ENCODE data around the gene PIANP.
"Not testable (repeated sequence)": the region's sequence is repeated elsewhere in the genome, so short reads cannot be mapped to it uniquely, and the experiment has no call there.

Gene PIANP

DNA sequence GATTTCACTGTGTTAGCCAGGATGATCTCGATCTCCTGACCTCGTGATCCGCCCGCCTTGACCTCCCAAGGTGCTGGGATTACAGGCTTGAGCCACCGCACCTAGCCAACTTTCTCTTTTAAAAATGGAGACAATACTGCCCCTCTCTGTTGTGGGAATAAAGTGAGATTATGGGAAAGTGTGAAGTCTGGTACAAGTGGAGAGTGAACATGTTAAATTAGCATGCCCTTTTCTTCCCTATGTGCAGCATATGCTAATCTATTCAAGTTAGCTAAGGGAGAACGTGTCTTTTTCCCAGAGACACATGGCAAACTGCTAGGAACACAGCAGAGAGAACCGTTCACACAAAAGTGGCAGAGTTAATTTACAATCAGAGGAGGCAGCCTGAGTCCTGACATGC lies 24.7 kb upstream of the PIANP start:
- TF ChIP-seq, protein P1, sequence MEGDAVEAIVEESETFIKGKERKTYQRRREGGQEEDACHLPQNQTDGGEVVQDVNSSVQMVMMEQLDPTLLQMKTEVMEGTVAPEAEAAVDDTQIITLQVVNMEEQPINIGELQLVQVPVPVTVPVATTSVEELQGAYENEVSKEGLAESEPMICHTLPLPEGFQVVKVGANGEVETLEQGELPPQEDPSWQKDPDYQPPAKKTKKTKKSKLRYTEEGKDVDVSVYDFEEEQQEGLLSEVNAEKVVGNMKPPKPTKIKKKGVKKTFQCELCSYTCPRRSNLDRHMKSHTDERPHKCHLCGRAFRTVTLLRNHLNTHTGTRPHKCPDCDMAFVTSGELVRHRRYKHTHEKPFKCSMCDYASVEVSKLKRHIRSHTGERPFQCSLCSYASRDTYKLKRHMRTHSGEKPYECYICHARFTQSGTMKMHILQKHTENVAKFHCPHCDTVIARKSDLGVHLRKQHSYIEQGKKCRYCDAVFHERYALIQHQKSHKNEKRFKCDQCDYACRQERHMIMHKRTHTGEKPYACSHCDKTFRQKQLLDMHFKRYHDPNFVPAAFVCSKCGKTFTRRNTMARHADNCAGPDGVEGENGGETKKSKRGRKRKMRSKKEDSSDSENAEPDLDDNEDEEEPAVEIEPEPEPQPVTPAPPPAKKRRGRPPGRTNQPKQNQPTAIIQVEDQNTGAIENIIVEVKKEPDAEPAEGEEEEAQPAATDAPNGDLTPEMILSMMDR (IDR thresholded peaks at IDR 0.05; ENCODE audit: insufficient read depth, low read length, missing control alignments) = no peak
- DNase-seq (ENCODE audit: low read depth, low spot score) = no peak
- no peak overlapping the region for H3K4me3 ChIP-seq (ENCODE audit: low read depth, low read length)
- POLR2A ChIA-PET = interaction anchor here (2.0 kb wide), 1 partner anchor 27 kb away, joined by 30 read pairs; the partner anchor contains the start of gene MLF2
- CTCF ChIA-PET = interaction anchor here (1.3 to 5.9 kb wide), 8 partner anchors 10 to 108 kb away, joined by 3 to 52 read pairs (median 6); partner anchors contain the start of genes MLF2 and PTMS

DNA sequence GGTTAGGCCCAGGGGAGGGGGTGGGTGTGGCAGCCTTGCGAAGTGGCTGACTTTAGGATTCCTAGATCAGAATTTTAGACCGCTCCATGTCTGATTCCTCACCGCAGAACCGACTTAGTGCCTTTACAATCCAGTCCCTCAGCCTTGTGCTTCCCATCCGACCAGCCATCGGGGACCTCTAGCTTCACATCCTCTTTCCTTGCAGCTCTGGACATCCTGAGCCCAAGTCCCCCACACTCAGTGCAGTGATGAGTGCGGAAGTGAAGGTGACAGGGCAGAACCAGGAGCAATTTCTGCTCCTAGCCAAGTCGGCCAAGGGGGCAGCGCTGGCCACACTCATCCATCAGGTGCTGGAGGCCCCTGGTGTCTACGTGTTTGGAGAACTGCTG lies 23.8 kb upstream of the PIANP start:
- TF ChIP-seq, protein P1 (IDR thresholded peaks at IDR 0.05; ENCODE audit: insufficient read depth, low read length, missing control alignments) = no peak
- POLR2A ChIA-PET = interaction anchor here (0.6 to 2.0 kb wide), 13 partner anchors 8 to 190 kb away, joined by 3 to 30 read pairs (median 5); partner anchors contain the start of genes GAPDH, MLF2, P3H3 and PTMS
- CTCF ChIA-PET = interaction anchor here (0.7 to 5.9 kb wide), 9 partner anchors 10 to 105 kb away, joined by 3 to 52 read pairs (median 13); partner anchors contain the start of genes MLF2 and PTMS
- DNase-seq (ENCODE audit: low read depth, low spot score) = no peak
- H3K4me3 ChIP-seq (ENCODE audit: low read depth, low read length) = peak overlapping the region; percentile 56

DNA sequence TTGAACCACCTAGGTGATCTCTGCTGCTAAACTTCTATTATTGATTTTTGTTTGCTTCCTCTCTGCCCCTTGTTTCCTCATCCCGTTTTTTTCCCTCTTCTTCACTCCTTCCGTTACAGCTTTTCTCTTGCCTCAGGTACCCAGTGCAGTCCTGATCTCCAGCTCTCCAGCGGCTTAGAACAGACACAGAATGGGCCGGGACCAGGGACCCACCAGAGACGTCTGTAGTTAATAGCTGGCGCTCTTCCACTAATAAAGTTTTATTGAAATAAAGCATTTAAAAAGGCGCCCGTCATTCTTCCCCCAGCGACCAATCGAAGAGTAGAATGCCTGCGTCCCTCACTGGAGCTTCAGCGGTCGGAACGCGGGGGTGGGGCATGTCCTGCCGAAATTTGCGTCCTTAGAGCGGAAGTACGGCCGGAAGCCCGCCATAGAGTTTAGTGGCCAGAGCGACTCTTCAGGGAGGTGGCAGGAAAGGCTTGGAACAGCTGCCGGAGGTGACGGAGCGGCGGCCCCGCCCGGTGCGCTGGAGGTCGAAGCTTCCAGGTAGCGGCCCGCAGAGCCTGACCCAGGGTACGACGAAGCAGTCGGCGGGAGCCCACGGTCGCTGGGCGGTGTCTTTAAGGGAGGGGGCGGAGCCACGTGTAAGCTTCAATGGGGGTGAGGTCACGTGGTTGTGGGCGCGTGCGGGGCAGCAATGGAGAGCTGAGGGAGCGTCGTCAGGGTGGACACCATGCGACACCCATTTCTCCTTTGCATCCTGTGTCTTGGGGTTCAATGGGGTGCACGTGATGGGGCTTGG lies 23.2 kb upstream of the PIANP start, which contains the start of gene COPS7A:
Gene COPS7A (plus strand): TSS at position 440 of the 802 bp plus-strand sequence. CDS start 611 bp downstream, outside the sequence.
- CTCF ChIA-PET = interaction anchor here (0.7 to 5.9 kb wide), 13 partner anchors 9 to 151 kb away, joined by 3 to 52 read pairs (median 4); partner anchors contain the start of genes MLF2 and PTMS
- DNase-seq (ENCODE audit: low read depth, low spot score) = peak; percentile 84
- POLR2A ChIA-PET = interaction anchor here (0.6 to 2.0 kb wide), 14 partner anchors 9 to 190 kb away, joined by 3 to 30 read pairs (median 4); partner anchors contain the start of genes GAPDH, MLF2, P3H3 and PTMS
- TF ChIP-seq, protein P1 (IDR thresholded peaks at IDR 0.05; ENCODE audit: insufficient read depth, low read length, missing control alignments) = no peak
- peak within 1 kb of the TSS; percentile 56 for H3K4me3 ChIP-seq (ENCODE audit: low read depth, low read length)

DNA sequence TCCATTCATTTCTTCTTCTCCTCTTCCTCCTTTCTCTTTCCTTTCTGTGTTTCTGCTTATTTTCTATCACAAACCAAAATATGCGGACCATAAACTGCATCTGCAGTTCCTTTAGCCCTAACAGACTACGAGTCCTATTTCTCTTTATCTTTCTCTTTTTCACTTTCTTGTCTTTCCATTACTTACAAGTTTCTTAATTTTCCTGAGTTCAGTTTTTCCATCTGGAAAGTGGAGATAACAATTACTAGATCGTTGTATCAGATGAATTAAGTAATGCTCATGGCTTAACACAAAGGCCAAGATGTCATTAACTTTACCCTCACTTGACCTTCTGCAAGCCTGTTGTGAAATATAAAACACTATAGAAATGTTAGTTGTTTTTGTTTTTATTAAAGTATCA lies 22.2 kb upstream of the PIANP start:
- POLR2A ChIA-PET = interaction anchor here (1.5 to 1.8 kb wide), 2 partner anchors 10 to 34 kb away, joined by 6 to 19 read pairs; partner anchors contain the start of gene ZNF384

DNA sequence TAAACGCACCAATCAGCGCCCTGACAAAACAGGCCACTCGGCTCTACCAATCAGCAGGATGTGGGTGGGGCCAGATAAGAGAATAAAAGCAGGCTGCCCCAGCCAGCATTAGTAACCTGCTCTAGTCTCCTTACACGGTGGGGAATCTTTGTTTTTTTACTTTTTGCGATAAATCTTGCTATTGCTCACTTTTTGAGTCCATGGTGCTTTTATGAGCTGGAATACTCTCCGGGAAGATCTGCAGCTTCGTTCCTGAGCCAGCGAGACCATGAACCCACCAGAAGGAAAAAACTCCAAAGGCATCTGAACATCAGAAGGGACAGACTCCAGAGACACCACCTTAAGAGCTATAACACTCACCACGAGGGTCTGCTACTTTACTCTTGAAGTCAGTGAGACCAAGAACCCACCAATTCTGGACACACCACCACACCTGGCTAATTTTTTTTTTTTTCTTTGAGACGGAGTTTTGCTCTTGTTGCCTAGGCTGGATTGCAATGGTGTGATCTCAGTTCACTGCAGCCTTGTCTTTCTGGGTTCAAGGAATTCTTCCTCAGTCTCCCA lies 16.3 kb upstream of the PIANP start:
- no peak overlapping the region for H3K4me3 ChIP-seq (ENCODE audit: low read depth, low read length)
- POLR2A ChIA-PET = no interaction called here
- CTCF ChIA-PET = no interaction called here
- TF ChIP-seq, protein P1 (IDR thresholded peaks at IDR 0.05; ENCODE audit: insufficient read depth, low read length, missing control alignments) = no peak
- DNase-seq (ENCODE audit: low read depth, low spot score) = no peak

More for the DNA sequence above, 22.2 kb upstream of the PIANP start:
- CTCF ChIA-PET = interaction anchor here (1.0 to 5.9 kb wide), 9 partner anchors 12 to 150 kb away, joined by 3 to 52 read pairs (median 13); partner anchors contain the start of genes MLF2 and PTMS
- TF ChIP-seq, protein P1 (IDR thresholded peaks at IDR 0.05; ENCODE audit: insufficient read depth, low read length, missing control alignments) = no peak
- no peak overlapping the region for H3K4me3 ChIP-seq (ENCODE audit: low read depth, low read length)
- DNase-seq (ENCODE audit: low read depth, low spot score) = no peak

DNA sequence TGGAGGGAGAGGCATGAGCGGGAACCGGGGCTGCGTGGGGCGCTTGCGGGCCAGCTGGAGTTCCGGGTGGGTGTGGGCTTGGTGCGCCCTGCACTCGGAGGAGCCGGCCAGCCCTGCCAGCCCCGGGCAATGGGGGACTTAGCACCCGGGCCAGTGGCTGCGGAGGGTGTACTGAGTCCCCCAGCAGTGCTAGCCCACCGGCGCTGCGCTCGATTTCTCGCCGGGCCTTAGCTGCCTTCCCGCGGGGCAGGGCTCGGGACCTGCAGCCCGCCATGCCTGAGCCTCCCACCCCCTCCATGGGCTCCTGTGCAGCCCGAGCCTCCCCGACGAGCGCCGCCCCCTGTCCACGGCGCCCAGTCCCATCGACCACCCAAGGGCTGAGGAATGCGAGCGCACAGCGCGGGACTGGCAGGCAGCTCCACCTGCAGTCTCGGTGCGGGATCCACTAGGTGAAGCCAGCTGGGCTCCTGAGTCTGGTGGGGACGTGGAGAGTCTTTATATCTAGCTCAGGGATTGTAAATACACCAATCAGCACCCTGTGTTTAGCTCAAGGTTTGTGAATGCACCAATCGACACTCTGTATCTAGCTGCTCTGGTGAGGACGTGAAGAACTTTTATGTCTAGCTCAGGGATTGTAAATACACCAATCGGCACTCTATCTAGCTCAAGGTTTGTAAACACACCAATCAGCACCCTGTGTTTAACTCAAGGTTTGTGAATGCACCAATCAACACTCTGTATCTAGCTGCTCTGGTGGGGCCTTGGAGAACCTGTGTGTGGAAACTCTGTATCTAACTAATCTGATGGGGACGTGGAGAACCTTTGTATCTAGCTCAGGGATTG lies 15.6 kb upstream of the PIANP start:
- DNase-seq (ENCODE audit: low read depth, low spot score); CTCF ChIA-PET; H3K4me3 ChIP-seq (ENCODE audit: low read depth, low read length); POLR2A ChIA-PET: not testable (repeated sequence)

Measured in AG04449 (cell line).